Upper lobe of left lung (tissue), 6 donors: ENCODE results near the gene DCLRE1B. TPM values are rescaled to one million over a fixed set of nuclear protein-coding genes. Genes with fewer than 3 reads are reported as not detected.

Experiments used
- ATAC-seq, 2 donors: fragments of 200-7000 bp; cut with Tn5 transposase; one replicate each; pipeline ENCODE4 v1.9.1; 2022; ENCODE audit warnings: mild to moderate bottlenecking in 2 of 2, moderate library complexity in 2 of 2; ENCODE audit not compliant: low FRiP score in 2 of 2
- DNase-seq, 2 donors: peaks; one replicate each; pipeline ENCODE4 v3.0.0-alpha.2; 2019 to 2020
- H3K27ac ChIP-seq, 4 donors: fragments of 200-600 bp; sonication (generic); one replicate each; pipeline ENCODE4 v1.5.1; 2016 to 2019
- H3K27me3 ChIP-seq, 4 donors: fragments of 200-600 bp; sonication (generic); one replicate each; pipeline ENCODE4 v1.5.1; 2017 to 2019
- H3K36me3 ChIP-seq, 4 donors: fragments of 200-600 bp; sonication (generic); one replicate each; pipeline ENCODE4 v1.5.1; 2016 to 2019
- H3K4me1 ChIP-seq, 4 donors: fragments of 200-600 bp; sonication (generic); one replicate each; pipeline ENCODE4 v1.5.1; 2018 to 2019
- H3K4me3 ChIP-seq, 4 donors: fragments of 200-600 bp; sonication (generic); one replicate each; pipeline ENCODE4 v1.5.1; 2017 to 2019; ENCODE audit warnings: mild to moderate bottlenecking in 2 of 4, moderate library complexity in 1 of 4
- H3K9me3 ChIP-seq, 4 donors: fragments of 200-600 bp; sonication (generic); one replicate each; pipeline ENCODE4 v1.5.1; 2018 to 2019
- EP300 ChIP-seq, 4 donors: sonication (generic); formaldehyde crosslinking; IDR thresholded peaks; one replicate each; pipeline ENCODE4 v1.5.1; 2017; ENCODE audit warnings: antibody characterized with exemption in 4 of 4, control low read depth in 2 of 4
- POLR2A ChIP-seq, 4 donors: fragments of 450-650 bp; IDR thresholded peaks; one replicate each; pipeline ENCODE4 v1.5.1; 2016 to 2017; ENCODE audit warnings: antibody characterized with exemption in 4 of 4, mild to moderate bottlenecking in 2 of 4
- POLR2AphosphoS5 ChIP-seq, 2 donors: sonication (generic); formaldehyde crosslinking; IDR thresholded peaks; one replicate each; pipeline ENCODE4 v1.5.1; 2017; ENCODE audit warnings: antibody characterized with exemption in 2 of 2
- WGBS, 2 donors: methylation state at CpG; one replicate each; pipeline ENCODE4 v1.1.5; 2017 to 2018; 5-methylcytosine and 5-hydroxymethylcytosine counted together
- total RNA-seq, 6 donors: library from RNA; depleted of rRNA in 4 of 6; stranded (reverse); fragments of >200 nt in 4 of 6; gene quantifications; one replicate each; pipeline versions ENCODE4 v1.1.0 to v1.2.1, GENCODE V29; 2016 to 2021
- TF ChIP-seq, protein P1 (sequence below), 6 experiments: fragments of 450-650 bp in 4 of 6; fragments of 200-600 bp in 2 of 6; sonication (generic) in 2 of 6; IDR thresholded peaks; one replicate each; pipeline ENCODE4 v1.5.1; 2016 to 2019; ENCODE audit warnings: antibody characterized with exemption in 6 of 6
- donor health status: DM: no; HTN: no; CAD: no; lungs with moderate emphysema.
- donor health status: DM: no; HTN: yes; CAD: no; lungs with severe emphysema.

DCLRE1B gene
- total RNA-seq, 6 donors from 2014 or later, result 3.0 to 9.1 (median 6.7) TPM

DNA sequence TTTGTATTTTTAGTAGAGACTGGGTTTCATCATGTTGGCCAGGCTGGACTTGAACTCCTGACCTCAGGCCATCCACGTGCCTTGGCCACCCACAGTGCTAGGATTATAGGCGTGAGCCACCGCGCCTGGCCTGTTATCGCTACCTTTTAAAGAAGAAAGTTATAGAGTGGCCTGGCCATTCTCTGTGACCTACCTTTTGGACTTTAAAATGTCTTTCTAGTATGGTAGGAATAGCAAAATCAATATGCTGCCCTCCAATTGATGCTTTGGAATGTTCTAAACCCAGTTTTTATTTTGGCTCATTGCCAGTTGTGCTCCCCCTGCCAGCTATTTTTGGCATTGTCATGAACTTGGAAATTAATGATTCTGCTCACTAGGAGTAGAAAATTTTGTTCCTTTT is 43.9 kb downstream of the DCLRE1B start:
- Histone ChIP-seq H3K4me1 (peaks cover 30 to 45% (median 44%) of the 10 kb centered on the region in 4 donors), H3K27ac (peak overlapping the region in 2 of 4 donors; percentile 27 to 59), H3K36me3 (peaks cover 0 to 12% (median 0%) of the 10 kb centered on the region in 4 donors), H3K4me3 (no peak overlapping the region), H3K9me3 (no peaks in the 10 kb centered on the region), H3K27me3 (no peaks in the 10 kb centered on the region)
- DNase-seq (no peak), ATAC-seq (no peak)
- WGBS, 2 donors, result 82 to 100% methylated on average over 4 to 5 of the region's 5 CpGs
- TF ChIP-seq POLR2A (IDR thresholded peaks at IDR 0.05), result no peak
- TF ChIP-seq, protein P1, sequence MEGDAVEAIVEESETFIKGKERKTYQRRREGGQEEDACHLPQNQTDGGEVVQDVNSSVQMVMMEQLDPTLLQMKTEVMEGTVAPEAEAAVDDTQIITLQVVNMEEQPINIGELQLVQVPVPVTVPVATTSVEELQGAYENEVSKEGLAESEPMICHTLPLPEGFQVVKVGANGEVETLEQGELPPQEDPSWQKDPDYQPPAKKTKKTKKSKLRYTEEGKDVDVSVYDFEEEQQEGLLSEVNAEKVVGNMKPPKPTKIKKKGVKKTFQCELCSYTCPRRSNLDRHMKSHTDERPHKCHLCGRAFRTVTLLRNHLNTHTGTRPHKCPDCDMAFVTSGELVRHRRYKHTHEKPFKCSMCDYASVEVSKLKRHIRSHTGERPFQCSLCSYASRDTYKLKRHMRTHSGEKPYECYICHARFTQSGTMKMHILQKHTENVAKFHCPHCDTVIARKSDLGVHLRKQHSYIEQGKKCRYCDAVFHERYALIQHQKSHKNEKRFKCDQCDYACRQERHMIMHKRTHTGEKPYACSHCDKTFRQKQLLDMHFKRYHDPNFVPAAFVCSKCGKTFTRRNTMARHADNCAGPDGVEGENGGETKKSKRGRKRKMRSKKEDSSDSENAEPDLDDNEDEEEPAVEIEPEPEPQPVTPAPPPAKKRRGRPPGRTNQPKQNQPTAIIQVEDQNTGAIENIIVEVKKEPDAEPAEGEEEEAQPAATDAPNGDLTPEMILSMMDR (IDR thresholded peaks at IDR 0.05), result peak in 2 of 6 experiments; percentile 20 to 47

DNA sequence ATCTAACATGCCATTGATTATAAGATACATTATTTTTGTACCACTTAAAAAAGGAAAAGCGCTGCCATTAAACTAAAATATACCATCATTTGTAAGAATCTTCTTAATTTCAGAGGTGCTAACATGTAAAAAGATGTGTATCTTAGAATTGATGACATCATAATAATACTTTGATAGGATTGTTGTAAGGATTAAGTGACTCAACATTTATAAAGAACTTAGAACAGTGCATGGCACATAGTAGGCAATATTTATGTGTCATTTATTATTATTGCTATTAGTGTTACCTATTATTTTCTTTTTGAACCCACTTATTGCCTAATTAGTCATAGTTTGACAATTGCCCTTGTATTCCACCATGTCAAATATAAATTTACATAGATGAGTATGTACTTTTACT is 45.8 kb downstream of the DCLRE1B start:
- Histone ChIP-seq H3K4me1 (peaks cover 30 to 42% (median 40%) of the 10 kb centered on the region in 4 donors), H3K36me3 (peaks cover 0 to 27% (median 3%) of the 10 kb centered on the region in 4 donors), H3K4me3 (no peak overlapping the region), H3K9me3 (no peaks in the 10 kb centered on the region), H3K27me3 (no peaks in the 10 kb centered on the region), H3K27ac (no peak overlapping the region)
- ATAC-seq (no peak), DNase-seq (no peak)
- 93 to 100% methylated on average over 1 of the region's 1 CpG for WGBS, 2 donors
- TF ChIP-seq EP300 (IDR thresholded peaks at IDR 0.05), result no peak
- TF ChIP-seq, protein P1 (IDR thresholded peaks at IDR 0.05), result no peak
- TF ChIP-seq POLR2AphosphoS5 (IDR thresholded peaks at IDR 0.05), result no peak
- TF ChIP-seq POLR2A (IDR thresholded peaks at IDR 0.05), result no peak

DNA sequence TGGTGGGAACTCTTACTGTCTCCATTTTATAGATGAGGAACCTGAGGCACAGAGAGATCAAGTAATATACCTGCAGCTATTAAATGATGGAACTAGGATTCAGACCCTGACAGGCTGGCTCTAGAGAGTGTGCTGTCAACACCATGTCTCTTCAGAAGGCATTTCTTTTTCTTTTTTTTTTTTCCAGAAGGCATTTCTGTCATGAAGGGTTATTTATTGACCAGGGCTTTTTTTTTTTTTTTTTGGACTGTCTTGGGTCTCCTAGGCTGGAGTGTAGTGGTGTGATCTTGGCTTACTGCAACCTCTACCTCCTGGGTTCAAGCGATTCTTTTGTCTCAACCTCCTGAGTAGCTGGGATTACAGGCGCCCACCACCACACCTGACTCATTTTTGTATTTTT is 46.6 kb downstream of the DCLRE1B start:
- Histone ChIP-seq H3K27ac (no peak overlapping the region), H3K4me3 (no peak overlapping the region), H3K4me1 (peaks cover 24 to 34% (median 32%) of the 10 kb centered on the region in 4 donors), H3K27me3 (no peaks in the 10 kb centered on the region), H3K9me3 (no peaks in the 10 kb centered on the region), H3K36me3 (peaks cover 6 to 35% (median 9%) of the 10 kb centered on the region in 4 donors)
- TF ChIP-seq POLR2A (IDR thresholded peaks at IDR 0.05) (no peak), POLR2AphosphoS5 (IDR thresholded peaks at IDR 0.05) (no peak), EP300 (IDR thresholded peaks at IDR 0.05) (no peak)
- TF ChIP-seq, protein P1 (IDR thresholded peaks at IDR 0.05), result no peak
- DNase-seq (no peak), ATAC-seq (no peak)
- WGBS, 2 donors, result 88 to 96% methylated on average over 2 of the region's 2 CpGs

DNA sequence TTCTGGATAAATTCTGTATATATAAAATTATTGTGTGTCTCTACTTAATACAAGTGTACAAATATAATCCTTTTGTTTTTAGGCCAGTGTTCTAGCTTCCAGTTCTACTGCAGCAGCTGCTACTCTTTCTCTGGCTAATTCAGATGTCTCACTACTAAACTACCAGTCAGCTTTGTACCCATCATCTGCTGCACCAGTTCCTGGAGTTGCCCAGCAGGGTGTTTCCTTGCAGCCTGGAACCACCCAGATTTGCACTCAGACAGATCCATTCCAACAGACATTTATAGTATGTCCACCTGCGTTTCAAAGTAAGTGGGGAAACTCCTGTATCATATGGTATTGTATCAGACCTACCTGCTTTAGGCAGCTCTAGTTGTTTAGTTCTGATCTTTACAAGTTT is 52.9 kb downstream of the DCLRE1B start:
- no peak overlapping the region for H3K27ac ChIP-seq
- no peak overlapping the region for H3K4me3 ChIP-seq
- H3K36me3 ChIP-seq, result peaks cover 12 to 83% (median 36%) of the 10 kb centered on the region in 4 donors
- ATAC-seq (no peak), DNase-seq (no peak)
- WGBS, 2 donors, result 94 to 95% methylated on average over 1 of the region's 1 CpG
- TF ChIP-seq EP300 (IDR thresholded peaks at IDR 0.05), result no peak
- no peak for TF ChIP-seq POLR2A (IDR thresholded peaks at IDR 0.05)
- no peak for TF ChIP-seq POLR2AphosphoS5 (IDR thresholded peaks at IDR 0.05)
- TF ChIP-seq, protein P1 (IDR thresholded peaks at IDR 0.05), result no peak
- H3K4me1 ChIP-seq, result no peaks in the 10 kb centered on the region
- H3K27me3 ChIP-seq, result no peaks in the 10 kb centered on the region
- H3K9me3 ChIP-seq, result no peaks in the 10 kb centered on the region

DNA sequence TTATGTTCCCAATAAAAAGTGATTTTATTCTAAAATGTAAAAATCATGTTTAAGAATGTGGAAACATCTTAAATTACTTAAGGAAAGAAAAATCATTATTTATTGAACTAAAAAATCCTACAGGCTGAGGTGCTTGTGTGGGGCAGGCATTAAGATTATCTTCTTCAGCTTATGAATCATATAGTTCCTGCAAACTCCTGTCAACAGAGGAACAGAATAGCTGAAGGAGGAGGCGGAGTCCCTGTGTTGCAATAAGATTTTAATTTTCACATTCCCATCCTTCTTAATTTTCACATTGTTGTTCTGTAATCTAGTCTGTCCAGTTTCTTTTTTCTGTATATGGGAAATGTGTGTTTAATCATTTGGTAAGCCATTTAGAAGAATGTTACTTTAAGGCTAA is 53.6 kb downstream of the DCLRE1B start:
- TF ChIP-seq POLR2AphosphoS5 (IDR thresholded peaks at IDR 0.05) (no peak), EP300 (IDR thresholded peaks at IDR 0.05) (no peak), POLR2A (IDR thresholded peaks at IDR 0.05) (no peak)
- TF ChIP-seq, protein P1 (IDR thresholded peaks at IDR 0.05), result no peak
- DNase-seq (no peak), ATAC-seq (no peak)
- no peak overlapping the region for H3K4me3 ChIP-seq
- no peaks in the 10 kb centered on the region for H3K9me3 ChIP-seq
- WGBS, 2 donors, result 70 to 77% methylated on average over 1 of the region's 1 CpG
- no peaks in the 10 kb centered on the region for H3K4me1 ChIP-seq
- H3K27me3 ChIP-seq, result no peaks in the 10 kb centered on the region
- H3K27ac ChIP-seq, result no peak overlapping the region
- peaks cover 12 to 84% (median 39%) of the 10 kb centered on the region in 4 donors for H3K36me3 ChIP-seq
